GM19351 (cell line): ENCODE data around the gene BAK1.

Experiments
- ATAC-seq: cut with Tn5 transposase; IDR thresholded peaks from one replicate; pipeline ENCODE4 v1.9.1; 2021; ENCODE audit warnings: mild to moderate bottlenecking, moderate library complexity; ENCODE audit not compliant: unreplicated experiment

The BAK1 gene

GRCh38 chr6:33587529-33587928 is 7.5 kb upstream of the BAK1 start:
- no peak for ATAC-seq

DNA sequence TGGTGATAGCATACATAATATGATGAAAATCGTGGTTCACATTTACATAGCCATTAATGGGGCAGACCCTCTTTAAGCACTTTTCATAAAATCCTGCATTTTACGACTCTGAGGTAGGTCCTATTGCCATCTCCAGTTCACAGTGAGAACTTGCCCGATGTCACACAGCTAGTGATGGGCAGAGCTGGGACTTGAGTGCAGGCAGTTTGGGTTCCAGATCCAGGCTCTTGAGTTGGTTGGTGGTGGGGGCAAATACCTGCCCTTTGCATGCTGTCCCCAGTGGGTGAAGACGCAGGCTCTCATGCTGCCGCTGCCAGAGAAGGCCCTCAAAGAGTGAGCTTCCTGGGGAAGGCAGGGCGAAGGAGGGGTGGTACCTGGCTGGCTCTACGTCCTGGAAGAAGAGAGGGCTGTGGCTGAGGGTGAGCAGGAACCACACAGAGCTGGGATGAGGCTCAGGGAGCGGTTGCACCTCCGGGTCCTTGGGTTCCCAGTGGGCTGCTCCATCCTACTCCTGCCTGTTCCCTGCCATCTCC is 6.1 kb upstream of the BAK1 start:
- ATAC-seq: no peak

- ATAC-seq: peak; percentile 68
Observed at GRCh38 chr6:33585403-33586107, 5.5 kb upstream of the BAK1 start.

GRCh38 chr6:33584700-33585402 is 4.8 kb upstream of the BAK1 start:
- no peak for ATAC-seq

- ATAC-seq: no peak
Observed at GRCh38 chr6:33583591-33584155, 3.6 kb upstream of the BAK1 start.

DNA sequence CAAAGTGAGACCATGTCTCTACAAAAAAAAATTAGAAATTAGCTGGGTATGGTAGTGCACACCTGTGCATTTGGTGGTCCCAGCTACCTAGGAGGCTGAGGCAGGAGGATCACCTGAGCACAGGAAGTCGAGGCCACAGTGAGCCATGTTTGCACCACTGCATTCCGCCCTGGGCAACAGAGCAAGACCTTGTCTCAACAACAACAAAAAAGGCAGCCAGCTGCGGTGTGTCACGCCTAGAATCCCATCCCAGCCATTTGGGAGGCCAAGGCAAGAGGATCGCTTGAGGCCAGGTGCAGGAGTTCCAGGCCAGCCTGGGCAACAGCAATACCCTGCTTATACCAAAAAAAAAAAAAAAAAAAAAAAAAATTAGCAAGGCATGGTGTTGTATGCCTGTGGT is 1.1 kb upstream of the BAK1 start:
- ATAC-seq: no peak

DNA sequence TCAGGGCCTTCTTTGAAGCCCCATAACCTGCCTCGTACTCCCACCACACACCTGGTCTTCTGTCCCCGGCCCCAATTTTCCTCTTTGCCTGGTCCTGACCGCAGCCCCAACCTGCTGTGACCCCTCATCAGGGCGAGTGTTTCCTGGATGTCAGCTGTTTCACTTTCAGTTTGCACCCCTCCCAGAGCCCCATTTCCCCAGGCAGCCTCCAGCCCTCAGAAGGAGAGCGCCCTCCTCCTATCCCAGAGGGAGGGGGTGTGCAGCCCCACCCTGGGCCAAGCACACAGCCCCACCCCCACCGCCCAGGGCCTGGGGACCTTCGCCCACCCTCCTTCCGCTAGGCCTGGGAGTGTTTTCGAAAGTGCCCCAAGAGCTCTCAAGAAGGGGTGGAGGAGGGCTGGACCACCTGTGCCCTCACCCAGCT is 1.5 kb downstream of the BAK1 start:
- ATAC-seq: peak; percentile 40

DNA sequence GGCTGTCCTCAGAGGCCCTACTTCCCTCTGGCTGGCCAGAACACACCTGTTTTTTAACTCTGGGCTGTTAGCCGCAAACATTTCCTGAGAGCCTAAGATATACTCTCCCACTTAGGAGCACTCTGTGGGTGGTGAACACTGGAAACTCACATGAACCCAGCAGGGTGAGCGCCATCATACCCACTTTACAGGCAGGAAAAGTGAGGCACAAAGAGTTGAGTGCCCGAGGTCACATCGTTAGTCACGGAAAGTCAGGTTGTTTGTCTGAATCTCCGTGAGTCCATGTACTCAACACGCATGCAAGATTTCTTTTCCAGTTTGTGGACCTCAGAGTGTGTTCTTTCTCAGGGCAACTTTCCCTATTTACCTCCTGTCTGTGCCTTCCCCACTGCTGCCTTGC is 1.9 kb downstream of the BAK1 start:
- no peak for ATAC-seq

DNA sequence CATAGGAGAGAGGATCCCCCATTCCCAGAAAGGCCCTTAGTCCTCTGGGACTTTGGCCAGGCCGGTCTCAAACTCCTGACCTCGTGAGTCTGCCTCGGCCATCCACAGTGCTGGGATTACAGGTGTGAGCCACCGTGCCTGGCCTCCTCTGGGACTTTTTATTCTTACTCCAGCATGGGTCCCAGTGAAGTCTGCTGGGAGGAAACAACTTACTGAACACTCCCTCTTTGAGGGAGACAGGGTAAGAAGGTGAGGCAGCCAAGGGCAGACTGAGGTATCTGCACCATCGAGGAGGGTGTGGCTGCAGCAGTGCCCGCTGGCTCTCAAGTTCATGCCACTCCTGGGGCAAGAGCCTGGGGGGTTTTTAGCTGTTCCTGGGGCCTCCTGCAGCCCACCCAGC is 2.4 kb downstream of the BAK1 start:
- ATAC-seq: no peak

DNA sequence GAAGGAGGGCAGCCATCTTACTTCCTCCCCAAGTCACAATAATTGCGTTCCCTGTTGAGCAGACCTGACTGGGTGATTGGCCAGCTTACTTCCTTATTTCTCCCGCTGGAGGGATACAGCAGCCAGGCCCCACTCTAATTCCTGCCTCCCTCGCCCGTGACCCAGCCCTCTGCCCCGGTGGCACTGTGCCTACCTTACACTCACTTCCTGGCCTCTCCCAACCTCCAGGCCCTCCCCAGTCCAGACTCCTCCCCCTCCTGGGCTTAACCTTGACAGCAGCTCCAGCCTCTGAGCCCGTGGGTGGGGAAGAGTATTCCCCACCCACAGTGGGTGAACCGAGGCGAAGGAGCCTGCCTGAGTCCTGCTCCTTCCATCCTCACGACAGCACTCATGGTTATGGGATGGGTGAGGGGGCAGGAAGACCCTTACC is 3.0 kb downstream of the BAK1 start:
- no peak for ATAC-seq

DNA sequence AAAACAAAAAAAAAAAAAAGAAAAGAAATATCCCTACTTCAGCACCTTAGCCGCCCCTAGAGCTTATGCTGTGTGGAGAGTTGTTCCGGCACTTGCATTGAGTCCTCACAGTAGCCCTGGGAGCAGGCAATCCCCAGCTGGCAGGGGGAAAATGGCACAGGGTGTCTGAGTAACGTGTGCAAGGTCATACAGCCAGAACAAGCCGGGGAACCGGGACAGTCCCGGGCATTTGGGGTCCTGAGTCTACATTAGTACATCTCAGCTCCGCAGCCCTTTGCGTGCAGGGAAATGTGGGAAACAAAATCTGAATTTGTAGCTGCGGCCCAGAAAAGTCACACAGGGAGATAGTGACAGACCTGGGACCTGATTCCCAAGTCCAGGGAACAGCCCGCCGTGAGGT is 3.4 kb downstream of the BAK1 start:
- no peak for ATAC-seq

- no peak for ATAC-seq
Observed at GRCh38 chr6:33575211-33575610, 4.9 kb downstream of the BAK1 start.

GRCh38 chr6:33571637-33572316 is 8.3 kb downstream of the BAK1 start:
- no peak for ATAC-seq

DNA sequence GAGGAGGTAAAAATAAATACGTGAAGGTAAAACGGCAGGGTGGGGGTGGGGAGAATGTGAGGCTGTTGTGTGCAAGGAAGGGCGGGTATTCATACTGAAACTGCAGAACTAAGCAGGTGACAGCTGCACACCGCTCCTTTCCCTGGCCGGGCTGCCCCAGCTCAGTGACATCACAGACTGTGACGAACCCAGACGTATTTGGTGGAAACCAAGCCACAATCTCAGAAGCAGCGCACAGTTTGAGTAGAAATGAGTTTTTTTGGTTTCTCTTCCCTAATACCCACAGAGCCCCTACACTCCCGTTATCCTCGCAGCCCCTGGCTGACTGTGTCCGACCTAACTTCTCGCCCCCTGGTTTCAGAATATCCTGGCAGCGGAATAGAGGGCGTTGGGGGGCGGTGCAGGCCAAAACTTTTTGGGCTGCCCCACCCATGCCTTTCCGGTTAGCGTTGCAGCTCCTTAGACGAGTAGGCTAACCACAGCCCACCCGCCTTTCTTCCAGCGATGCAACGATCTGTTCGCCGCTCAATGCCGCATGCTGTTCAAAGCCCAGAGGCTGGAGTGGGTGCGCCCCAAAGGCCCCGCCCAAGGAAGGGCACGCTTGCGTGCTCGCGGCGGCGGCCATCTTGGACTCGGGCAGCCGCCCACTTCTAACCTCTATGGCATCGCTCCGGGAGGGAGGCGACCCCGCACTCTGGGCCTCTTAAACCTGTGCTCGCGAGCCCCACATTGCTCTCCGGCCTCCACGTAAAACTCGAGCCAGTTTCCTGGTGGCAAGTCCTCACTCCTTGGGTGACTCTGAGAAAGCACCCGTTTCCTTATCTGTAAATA is 9.1 kb downstream of the BAK1 start:
- peak; percentile 88 for ATAC-seq

- no peak for ATAC-seq
Observed at GRCh38 chr6:33568826-33569570, 11.1 kb downstream of the BAK1 start.

- no peak for ATAC-seq
Observed at GRCh38 chr6:33567836-33568235, 12.2 kb downstream of the BAK1 start.

GRCh38 chr6:33566182-33567084 is 13.6 kb downstream of the BAK1 start:
- ATAC-seq: no peak

DNA sequence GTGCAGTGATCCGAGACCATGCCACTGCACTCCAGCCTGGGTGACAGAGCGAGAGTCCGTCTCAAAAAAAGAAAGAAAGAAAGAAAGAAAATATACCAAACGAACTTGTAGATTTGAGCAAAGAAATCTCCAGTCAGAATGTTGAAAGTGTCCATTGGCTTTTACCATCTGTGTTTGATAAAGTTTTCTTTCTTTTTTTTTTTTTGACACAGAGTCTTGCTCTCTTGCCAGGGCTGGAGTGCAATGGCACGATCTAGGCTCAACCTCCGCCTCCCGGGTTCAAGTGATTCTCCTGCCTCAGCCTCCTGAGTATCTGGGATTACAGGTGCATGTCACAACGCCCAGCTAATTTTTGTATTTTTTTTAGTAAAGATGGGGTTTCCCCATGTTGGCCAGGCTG is 21.3 kb downstream of the BAK1 start:
- no peak for ATAC-seq

- ATAC-seq: no peak
Observed at GRCh38 chr6:33557376-33557775, 22.7 kb downstream of the BAK1 start.
